ENCODE data around the gene SALL1. TPM values are rescaled to one million over a fixed set of nuclear protein-coding genes. Genes with fewer than 3 reads are reported as not detected.

The SALL1 gene
- total RNA-seq, 2 donors from 2014 or later: 0.14 to 4.8 TPM

GRCh38 chr16:51103590-51103989, 47.5 kb downstream of the SALL1 start:
- Histone ChIP-seq H3K4me1 (replicated peaks) (no peaks in the 10 kb centered on the region), H3K36me3 (no peaks in the 10 kb centered on the region), H3K27ac (no peak overlapping the region), H3K27me3 (replicated peaks; ENCODE audit: insufficient read depth) (no peaks in the 10 kb centered on the region), H3K9me3 (no peaks in the 10 kb centered on the region), H3K4me3 (no peak overlapping the region)
- WGBS: 88% methylated on average over 4 of the region's 4 CpGs
- TF ChIP-seq CTCF (IDR thresholded peaks at IDR 0.05) (no peak), POLR2A (IDR thresholded peaks at IDR 0.05) (no peak), POLR2AphosphoS5 (IDR thresholded peaks at IDR 0.05) (no peak)
- intact Hi-C loops (cut with DNase I): no loop called here
- DNase-seq (ENCODE audit: low spot score): no peak

DNA sequence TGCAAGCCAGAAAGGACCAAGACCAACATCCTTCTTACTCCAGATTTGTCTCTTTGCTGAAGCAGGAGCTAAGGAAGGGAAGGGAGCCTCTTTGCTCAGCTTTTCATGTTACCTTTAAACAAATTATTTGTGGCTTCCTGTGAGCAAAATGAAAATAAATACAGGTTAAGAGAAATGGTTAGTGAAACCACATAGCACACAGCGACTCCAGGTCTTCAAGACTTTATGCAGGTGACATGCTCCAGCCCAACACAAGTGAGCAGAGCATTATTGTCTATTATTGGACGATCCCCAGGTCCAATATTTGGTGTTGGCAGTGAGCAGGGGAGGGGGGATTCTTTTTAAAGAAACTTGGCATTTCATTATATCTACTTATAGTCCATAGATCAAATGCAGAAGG, 53.3 kb downstream of the SALL1 start:
- no peaks in the 10 kb centered on the region for H3K9me3 ChIP-seq

GRCh38 chr16:51095890-51096626, 55.0 kb downstream of the SALL1 start:
- no peak for DNase-seq (ENCODE audit: low spot score)
- 47% methylated on average over 16 of the region's 16 CpGs for WGBS
- no peak for TF ChIP-seq POLR2A (IDR thresholded peaks at IDR 0.05)
- no peak for TF ChIP-seq CTCF (IDR thresholded peaks at IDR 0.05)
- no peak for TF ChIP-seq POLR2AphosphoS5 (IDR thresholded peaks at IDR 0.05)
- Histone ChIP-seq H3K4me1 (replicated peaks) (no peaks in the 10 kb centered on the region), H3K36me3 (no peaks in the 10 kb centered on the region), H3K27me3 (replicated peaks; ENCODE audit: insufficient read depth) (no peaks in the 10 kb centered on the region), H3K9me3 (no peaks in the 10 kb centered on the region), H3K27ac (no peak overlapping the region), H3K4me3 (no peak overlapping the region)
- intact Hi-C loops (cut with DNase I): loop anchor here (5.0 kb wide), 1 partner anchor 221 kb away; no protein-coding TSS in a partner anchor

More for the DNA sequence above, 53.3 kb downstream of the SALL1 start:
- no peaks in the 10 kb centered on the region for H3K27me3 ChIP-seq (replicated peaks; ENCODE audit: insufficient read depth)
- H3K27ac ChIP-seq: no peak overlapping the region
- intact Hi-C loops (cut with DNase I): loop anchor here (5.0 kb wide), 1 partner anchor 220 kb away; no protein-coding TSS in a partner anchor
- no peak overlapping the region for H3K4me3 ChIP-seq
- DNase-seq (ENCODE audit: low spot score): no peak
- WGBS: 75% methylated on average over 2 of the region's 2 CpGs
- TF ChIP-seq POLR2AphosphoS5 (IDR thresholded peaks at IDR 0.05): no peak
- TF ChIP-seq CTCF (IDR thresholded peaks at IDR 0.05): no peak
- TF ChIP-seq POLR2A (IDR thresholded peaks at IDR 0.05): no peak
- no peaks in the 10 kb centered on the region for H3K36me3 ChIP-seq
- H3K4me1 ChIP-seq (replicated peaks): no peaks in the 10 kb centered on the region

DNA sequence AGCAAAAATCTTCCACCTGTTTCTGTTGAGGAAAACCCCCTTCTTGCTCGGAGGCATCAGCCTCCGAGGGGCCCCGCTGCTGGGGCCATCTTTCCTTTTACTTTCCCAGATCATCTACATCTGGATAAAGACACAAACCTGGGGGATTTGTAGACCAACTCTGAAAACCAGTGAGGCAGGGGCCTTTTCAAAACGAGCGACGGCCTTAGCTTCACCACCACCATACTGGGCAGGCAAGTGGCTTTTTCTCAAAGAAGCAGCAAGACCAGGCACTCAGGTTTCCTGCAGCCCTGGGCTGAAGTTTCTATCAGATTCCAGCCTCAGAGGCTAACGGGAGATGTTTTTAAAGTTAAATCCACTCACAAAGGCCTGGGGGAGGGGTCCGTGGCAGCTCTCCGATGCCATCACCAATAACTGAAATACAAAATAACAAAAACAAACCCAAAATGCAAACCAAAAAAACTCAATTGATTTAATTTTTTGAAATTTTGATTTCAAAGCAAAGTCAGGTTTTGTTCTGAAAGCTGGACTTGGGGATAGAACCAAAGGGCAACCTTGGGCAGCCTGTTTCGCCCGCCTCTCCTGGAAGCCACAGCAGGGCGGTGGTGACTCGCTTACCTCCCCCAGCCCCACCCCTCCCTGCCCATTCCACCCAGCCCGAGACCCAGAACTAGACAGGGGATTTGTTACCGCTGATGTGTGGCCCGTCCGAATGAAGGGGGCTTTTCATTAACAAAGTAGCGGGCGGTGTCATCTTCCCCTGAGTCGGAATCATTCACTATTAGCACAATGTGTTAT, 55.8 kb downstream of the SALL1 start:
- 40% methylated on average over 20 of the region's 20 CpGs for WGBS
- H3K4me3 ChIP-seq: no peak overlapping the region
- no peaks in the 10 kb centered on the region for H3K9me3 ChIP-seq
- no peaks in the 10 kb centered on the region for H3K27me3 ChIP-seq (replicated peaks; ENCODE audit: insufficient read depth)
- no peak for DNase-seq (ENCODE audit: low spot score)
- no peak for TF ChIP-seq POLR2AphosphoS5 (IDR thresholded peaks at IDR 0.05)
- no peak for TF ChIP-seq CTCF (IDR thresholded peaks at IDR 0.05)
- no peak for TF ChIP-seq POLR2A (IDR thresholded peaks at IDR 0.05)
- intact Hi-C loops (cut with DNase I): loop anchor here (5.0 kb wide), 1 partner anchor 222 kb away; no protein-coding TSS in a partner anchor
- no peak overlapping the region for H3K27ac ChIP-seq
- no peaks in the 10 kb centered on the region for H3K4me1 ChIP-seq (replicated peaks)
- no peaks in the 10 kb centered on the region for H3K36me3 ChIP-seq
